HEK293 (cell line): ENCODE measurements around the gene HINT3.

ENCODE experiments used
- CTCF ChIA-PET: fragments of 350-600 bp; formaldehyde crosslinking; extraction: SDS; loops from one replicate; lab custom pipeline; 2021; ENCODE audit warnings: antibody characterized with exemption; lab: Yijun Ruan, JAX
- POLR2A ChIA-PET: fragments of 300-600 bp; formaldehyde crosslinking; extraction: SDS; loops from one replicate; lab custom pipeline; 2020; ENCODE audit warnings: antibody characterized with exemption, inconsistent platforms; lab: Yijun Ruan, JAX
- H3K27ac ChIP-seq: fragments of 200-500 bp; sonication (Bioruptor generic); 2 replicates; pipeline ENCODE4 v1.5.1; 2014; ENCODE audit warnings: low read depth, low read length, control low read depth, inconsistent platforms; ENCODE audit errors: extremely low read depth
- H3K36me3 ChIP-seq, 2 experiments: fragments of 200-500 bp in 1 of 2; sonication (Bioruptor generic) in 1 of 2; 1 replicate in 1 of 2; 2 replicates in 1 of 2; pipeline ENCODE4 v1.5.1; 2014 to 2017; ENCODE audit warnings: inconsistent platforms in 2 of 2, low read length in 2 of 2; ENCODE audit not compliant: control insufficient read depth in 2 of 2, insufficient read depth in 1 of 2
- H3K4me1 ChIP-seq: fragments of 200-500 bp; sonication (Bioruptor generic); 2 replicates; pipeline ENCODE4 v1.5.1; 2014; ENCODE audit warnings: mild to moderate bottlenecking, low read length, inconsistent platforms; ENCODE audit not compliant: control insufficient read depth, insufficient read depth
- H3K4me3 ChIP-seq: 2 replicates; pipeline ENCODE4 v1.5.1; 2011; ENCODE audit warnings: low read depth, mild to moderate bottlenecking, control low read depth, low read length, moderate library complexity
- H3K9me3 ChIP-seq: fragments of 200-500 bp; sonication (Bioruptor generic); 2 replicates; pipeline ENCODE4 v1.5.1; 2014; ENCODE audit warnings: low read depth, low read length, inconsistent platforms; ENCODE audit not compliant: control insufficient read depth, insufficient read depth
- FEZF1 ChIP-seq: fragments of 450-650 bp; formaldehyde crosslinking; IDR thresholded peaks from 2 replicates; pipeline ENCODE4 v1.5.1; 2016; ENCODE audit warnings: missing biosample characterization, missing genetic modification characterization
- GLIS1 ChIP-seq: fragments of 450-650 bp; formaldehyde crosslinking; IDR thresholded peaks from 2 replicates; pipeline ENCODE4 v1.5.1; 2016; ENCODE audit warnings: missing biosample characterization, missing genetic modification characterization
- SALL2 ChIP-seq: fragments of 450-650 bp; formaldehyde crosslinking; IDR thresholded peaks from 2 replicates; pipeline ENCODE4 v1.5.0; 2017; ENCODE audit warnings: missing biosample characterization, mild to moderate bottlenecking, missing genetic modification characterization, borderline replicate concordance
- SP2 ChIP-seq: fragments of 450-650 bp; formaldehyde crosslinking; IDR thresholded peaks from 2 replicates; pipeline ENCODE4 v1.5.1; 2016; ENCODE audit warnings: missing biosample characterization, missing genetic modification characterization
- TCF7L2 ChIP-seq: IDR thresholded peaks from 2 replicates; pipeline ENCODE4 v1.6.1; 2011; ENCODE audit warnings: low read depth, mild to moderate bottlenecking, inconsistent platforms, low read length, moderate library complexity, borderline replicate concordance
- TRIM28 ChIP-seq: IDR thresholded peaks from 2 replicates; pipeline ENCODE4 v1.6.1; 2011; ENCODE audit warnings: low read length, control low read depth, borderline replicate concordance
- ZBTB17 ChIP-seq: fragments of 450-650 bp; formaldehyde crosslinking; IDR thresholded peaks from 2 replicates; pipeline ENCODE4 v1.5.1; 2016; ENCODE audit warnings: missing biosample characterization, missing genetic modification characterization
- ZNF184 ChIP-seq: fragments of 450-650 bp; IDR thresholded peaks from 2 replicates; pipeline ENCODE4 v1.5.1; 2018; ENCODE audit warnings: missing biosample characterization, mild to moderate bottlenecking, missing genetic modification characterization
- ZNF280D ChIP-seq: fragments of 450-650 bp; formaldehyde crosslinking; IDR thresholded peaks from 2 replicates; pipeline ENCODE4 v1.5.1; 2016; ENCODE audit warnings: missing biosample characterization, missing genetic modification characterization
- ZNF341 ChIP-seq: fragments of 450-650 bp; formaldehyde crosslinking; IDR thresholded peaks from 2 replicates; pipeline ENCODE4; 2016; ENCODE audit warnings: low read depth, missing biosample characterization, missing genetic modification characterization
- ZNF354C ChIP-seq: fragments of 450-650 bp; formaldehyde crosslinking; IDR thresholded peaks from 2 replicates; pipeline ENCODE4 v1.5.1; 2016; ENCODE audit warnings: missing biosample characterization, missing genetic modification characterization, low read depth, borderline replicate concordance
- ZNF394 ChIP-seq: fragments of 450-650 bp; formaldehyde crosslinking; IDR thresholded peaks from 2 replicates; pipeline ENCODE4 v1.5.1; 2016; ENCODE audit warnings: missing biosample characterization, missing genetic modification characterization, mild to moderate bottlenecking, moderate library complexity, borderline replicate concordance
- ZNF426 ChIP-seq: fragments of 450-650 bp; formaldehyde crosslinking; IDR thresholded peaks from 2 replicates; pipeline ENCODE4 v1.5.1; 2017; ENCODE audit warnings: missing biosample characterization, missing genetic modification characterization, mild to moderate bottlenecking, inconsistent platforms, moderate library complexity
- ZNF558 ChIP-seq: fragments of 450-650 bp; formaldehyde crosslinking; IDR thresholded peaks from 2 replicates; pipeline ENCODE4 v1.5.1; 2016; ENCODE audit warnings: missing biosample characterization, missing genetic modification characterization
- ZNF596 ChIP-seq: fragments of 450-650 bp; IDR thresholded peaks from 2 replicates; pipeline ENCODE4 v1.5.0; 2018; ENCODE audit warnings: missing biosample characterization, mild to moderate bottlenecking, missing genetic modification characterization, moderate library complexity
- ZNF621 ChIP-seq: fragments of 450-650 bp; formaldehyde crosslinking; IDR thresholded peaks from 2 replicates; pipeline ENCODE4 v1.5.1; 2017; ENCODE audit warnings: missing biosample characterization, missing genetic modification characterization
- ZNF677 ChIP-seq: fragments of 450-650 bp; IDR thresholded peaks from 2 replicates; pipeline ENCODE4 v1.5.0; 2018; ENCODE audit warnings: missing biosample characterization, mild to moderate bottlenecking, missing genetic modification characterization, moderate library complexity
- ZNF776 ChIP-seq: fragments of 450-650 bp; formaldehyde crosslinking; IDR thresholded peaks from 2 replicates; pipeline ENCODE4 v1.5.0; 2017; ENCODE audit warnings: missing biosample characterization, missing genetic modification characterization, borderline replicate concordance
- ZXDB ChIP-seq: fragments of 450-650 bp; formaldehyde crosslinking; IDR thresholded peaks from 2 replicates; pipeline ENCODE4 v1.5.1; 2016; ENCODE audit warnings: missing biosample characterization, missing genetic modification characterization
- TF ChIP-seq, protein P1 (sequence below): fragments of 450-650 bp; formaldehyde crosslinking; IDR thresholded peaks from 2 replicates; pipeline ENCODE4 v1.5.1; 2016; ENCODE audit warnings: missing biosample characterization, missing genetic modification characterization
- TF ChIP-seq, protein P2 (sequence below): fragments of 450-650 bp; formaldehyde crosslinking; IDR thresholded peaks from 2 replicates; pipeline ENCODE4 v1.5.1; 2016; ENCODE audit warnings: missing biosample characterization, missing genetic modification characterization
- TF ChIP-seq, protein P3 (sequence below): fragments of 450-650 bp; formaldehyde crosslinking; IDR thresholded peaks from 2 replicates; pipeline ENCODE4 v1.5.1; 2017; ENCODE audit warnings: missing biosample characterization, missing genetic modification characterization

Gene HINT3

DNA sequence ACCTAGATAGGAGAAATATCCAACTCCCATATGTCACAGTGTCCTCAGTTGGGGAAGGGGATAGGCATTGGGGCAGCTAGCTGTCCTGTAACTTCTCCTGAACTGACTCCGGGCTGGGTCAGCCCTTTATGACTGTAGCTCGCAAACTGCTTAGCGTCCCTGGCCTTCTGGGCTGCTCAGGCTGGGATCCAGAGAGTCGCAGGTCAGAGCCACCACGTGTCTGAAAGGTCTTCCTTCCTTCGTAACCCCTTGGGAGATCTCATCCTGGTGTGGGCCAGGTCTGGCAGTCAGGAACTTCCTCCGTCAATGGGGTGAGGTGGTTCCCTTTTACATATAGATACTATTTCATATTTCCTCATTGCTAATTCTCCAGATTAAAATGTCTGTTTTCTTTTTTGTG, 28.8 kb upstream of the HINT3 start (continued):
- TF ChIP-seq, protein P1, sequence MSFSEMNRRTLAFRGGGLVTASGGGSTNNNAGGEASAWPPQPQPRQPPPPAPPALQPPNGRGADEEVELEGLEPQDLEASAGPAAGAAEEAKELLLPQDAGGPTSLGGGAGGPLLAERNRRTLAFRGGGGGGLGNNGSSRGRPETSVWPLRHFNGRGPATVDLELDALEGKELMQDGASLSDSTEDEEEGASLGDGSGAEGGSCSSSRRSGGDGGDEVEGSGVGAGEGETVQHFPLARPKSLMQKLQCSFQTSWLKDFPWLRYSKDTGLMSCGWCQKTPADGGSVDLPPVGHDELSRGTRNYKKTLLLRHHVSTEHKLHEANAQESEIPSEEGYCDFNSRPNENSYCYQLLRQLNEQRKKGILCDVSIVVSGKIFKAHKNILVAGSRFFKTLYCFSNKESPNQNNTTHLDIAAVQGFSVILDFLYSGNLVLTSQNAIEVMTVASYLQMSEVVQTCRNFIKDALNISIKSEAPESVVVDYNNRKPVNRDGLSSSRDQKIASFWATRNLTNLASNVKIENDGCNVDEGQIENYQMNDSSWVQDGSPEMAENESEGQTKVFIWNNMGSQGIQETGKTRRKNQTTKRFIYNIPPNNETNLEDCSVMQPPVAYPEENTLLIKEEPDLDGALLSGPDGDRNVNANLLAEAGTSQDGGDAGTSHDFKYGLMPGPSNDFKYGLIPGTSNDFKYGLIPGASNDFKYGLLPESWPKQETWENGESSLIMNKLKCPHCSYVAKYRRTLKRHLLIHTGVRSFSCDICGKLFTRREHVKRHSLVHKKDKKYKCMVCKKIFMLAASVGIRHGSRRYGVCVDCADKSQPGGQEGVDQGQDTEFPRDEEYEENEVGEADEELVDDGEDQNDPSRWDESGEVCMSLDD (tag by site-specific recombination), result no peak
- no peak for TF ChIP-seq ZNF394 (tag by site-specific recombination)
- no peak for TF ChIP-seq ZNF184 (tag by site-specific recombination)
- TF ChIP-seq, all 188 proteins: peak for 0

DNA sequence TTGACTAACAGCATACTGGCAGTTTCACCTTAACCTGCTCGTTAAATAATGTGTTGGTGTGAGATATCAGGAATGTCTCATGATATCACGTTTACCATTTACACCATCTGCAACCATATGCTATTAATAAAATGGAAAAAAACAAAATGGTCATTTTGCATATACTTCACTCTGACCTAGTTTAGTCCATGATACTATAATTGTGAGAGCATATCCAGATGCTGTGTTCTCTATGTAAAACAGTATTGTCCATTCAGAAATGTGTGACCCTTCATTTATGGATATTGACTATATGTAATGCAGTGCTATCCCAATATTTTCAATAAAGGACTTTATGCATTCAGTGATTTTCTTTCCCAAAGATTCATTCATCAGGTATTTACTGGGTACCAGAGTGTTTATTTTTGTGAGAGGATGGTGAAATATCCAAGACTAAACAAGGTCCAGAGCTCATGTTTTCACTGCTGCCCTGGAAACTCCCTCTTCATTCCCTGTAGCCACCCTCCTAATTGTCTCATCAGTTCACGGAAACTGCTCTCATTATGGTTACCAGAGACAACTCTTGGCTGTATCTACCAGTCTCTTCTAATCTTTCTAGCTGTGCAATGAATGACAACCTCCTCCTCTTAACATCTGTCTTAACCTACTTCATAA, 25.7 kb upstream of the HINT3 start:
- Histone ChIP-seq H3K36me3 (peaks cover 0 to 30% of the 10 kb centered on the region in 2 experiments; a peak in 1 of 3 replicates), H3K9me3 (no peaks in the 10 kb centered on the region), H3K27ac (no peak overlapping the region), H3K4me3 (no peak overlapping the region), H3K4me1 (no peaks in the 10 kb centered on the region)
- TF ChIP-seq TRIM28 (no peak), FEZF1 (tag by site-specific recombination) (no peak), SALL2 (tag by site-specific recombination) (no peak), GLIS1 (no peak), SP2 (tag by site-specific recombination) (no peak), ZNF596 (tag by site-specific recombination) (no peak), ZNF776 (tag by site-specific recombination) (no peak), ZNF621 (tag by site-specific recombination) (no peak), ZNF426 (no peak), ZBTB17 (tag by site-specific recombination) (no peak), ZXDB (tag by site-specific recombination) (no peak), ZNF677 (tag by site-specific recombination) (no peak), ZNF341 (tag by site-specific recombination) (no peak), ZNF280D (tag by site-specific recombination) (no peak), ZNF558 (no peak), ZNF354C (tag by site-specific recombination) (no peak), TCF7L2 (no peak)
- TF ChIP-seq, protein P2, sequence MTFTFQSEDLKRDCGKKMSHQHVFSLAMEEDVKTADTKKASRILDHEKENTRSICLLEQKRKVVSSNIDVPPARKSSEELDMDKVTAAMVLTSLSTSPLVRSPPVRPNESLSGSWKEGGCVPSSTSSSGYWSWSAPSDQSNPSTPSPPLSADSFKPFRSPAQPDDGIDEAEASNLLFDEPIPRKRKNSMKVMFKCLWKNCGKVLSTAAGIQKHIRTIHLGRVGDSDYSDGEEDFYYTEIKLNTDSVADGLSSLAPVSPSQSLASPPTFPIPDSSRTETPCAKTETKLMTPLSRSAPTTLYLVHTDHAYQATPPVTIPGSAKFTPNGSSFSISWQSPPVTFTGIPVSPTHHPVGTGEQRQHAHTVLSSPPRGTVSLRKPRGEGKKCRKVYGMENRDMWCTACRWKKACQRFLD (tag by site-specific recombination), result no peak
- TF ChIP-seq, protein P3, sequence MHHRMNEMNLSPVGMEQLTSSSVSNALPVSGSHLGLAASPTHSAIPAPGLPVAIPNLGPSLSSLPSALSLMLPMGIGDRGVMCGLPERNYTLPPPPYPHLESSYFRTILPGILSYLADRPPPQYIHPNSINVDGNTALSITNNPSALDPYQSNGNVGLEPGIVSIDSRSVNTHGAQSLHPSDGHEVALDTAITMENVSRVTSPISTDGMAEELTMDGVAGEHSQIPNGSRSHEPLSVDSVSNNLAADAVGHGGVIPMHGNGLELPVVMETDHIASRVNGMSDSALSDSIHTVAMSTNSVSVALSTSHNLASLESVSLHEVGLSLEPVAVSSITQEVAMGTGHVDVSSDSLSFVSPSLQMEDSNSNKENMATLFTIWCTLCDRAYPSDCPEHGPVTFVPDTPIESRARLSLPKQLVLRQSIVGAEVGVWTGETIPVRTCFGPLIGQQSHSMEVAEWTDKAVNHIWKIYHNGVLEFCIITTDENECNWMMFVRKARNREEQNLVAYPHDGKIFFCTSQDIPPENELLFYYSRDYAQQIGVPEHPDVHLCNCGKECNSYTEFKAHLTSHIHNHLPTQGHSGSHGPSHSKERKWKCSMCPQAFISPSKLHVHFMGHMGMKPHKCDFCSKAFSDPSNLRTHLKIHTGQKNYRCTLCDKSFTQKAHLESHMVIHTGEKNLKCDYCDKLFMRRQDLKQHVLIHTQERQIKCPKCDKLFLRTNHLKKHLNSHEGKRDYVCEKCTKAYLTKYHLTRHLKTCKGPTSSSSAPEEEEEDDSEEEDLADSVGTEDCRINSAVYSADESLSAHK (tag by site-specific recombination), result no peak
- CTCF ChIA-PET, result interaction anchor here (1.3 kb wide), 1 partner anchor 15 kb away, joined by 3 read pairs; no protein-coding TSS in a partner anchor
- POLR2A ChIA-PET, result no interaction called here
